Subcutaneous preadipocyte (primary cell): ENCODE measurements around the gene GABARAPL1. TPM values are rescaled to one million over a fixed set of nuclear protein-coding genes. Genes with fewer than 3 reads are reported as not detected.

ENCODE experiments used
- total RNA-seq: library from RNA; depleted of rRNA; stranded (reverse); fragments of >200 nt; gene quantifications from 2 replicates; pipeline ENCODE4 v1.2.3, GENCODE V29; 2012

GABARAPL1 gene
- total RNA-seq: 9.8 and 16.5 TPM in 2 replicates

GRCh38 chr12:10212739-10213131, at the start of gene GABARAPL1:
Gene GABARAPL1 (plus strand): TSS chr12:10212877. CDS start chr12:10213130, 253 bp downstream.

DNA sequence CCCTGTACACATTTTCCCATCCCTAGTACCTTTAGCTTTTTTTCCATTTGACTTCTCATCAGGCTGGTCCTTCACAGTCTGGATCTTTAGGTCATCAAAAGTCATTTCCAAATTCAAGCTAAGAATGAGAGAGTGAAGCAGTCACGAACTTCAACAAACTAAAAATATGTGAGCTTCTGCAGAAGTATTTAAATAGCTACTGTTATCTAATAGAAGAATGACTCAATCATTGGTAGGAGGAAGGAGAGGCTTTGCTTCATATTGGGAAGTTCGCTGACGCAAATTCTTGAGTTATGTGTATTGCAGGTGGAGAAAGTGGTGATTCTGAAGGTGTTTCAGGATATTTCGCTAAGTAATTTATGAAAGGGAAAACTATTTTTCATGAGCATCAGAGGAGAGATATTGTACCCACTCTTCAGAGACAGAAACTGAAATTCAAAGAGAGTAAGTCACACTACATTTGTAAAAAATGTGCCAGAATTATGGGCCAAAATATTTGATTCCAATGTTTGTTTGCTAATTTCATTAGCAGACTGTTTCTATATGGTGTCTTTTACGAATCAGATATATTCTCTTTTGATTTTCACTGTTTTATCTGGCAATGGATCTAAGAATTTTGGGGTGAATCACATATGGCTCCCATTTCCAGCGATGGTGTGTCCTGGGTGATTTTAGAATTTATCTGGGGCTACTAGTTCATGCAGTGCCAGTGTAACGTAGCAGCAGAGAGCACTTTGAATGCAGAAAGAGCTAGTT, 40.5 kb upstream of the GABARAPL1 start, which contains the start of gene OLR1:
OLR1 (minus strand) TSS at position 160 of the 756 bp plus-strand sequence; CDS start at position 105, 55 bp downstream.

GRCh38 chr12:10178821-10179220, 33.9 kb upstream of the GABARAPL1 start, which contains the start of gene TMEM52B:
Gene TMEM52B (plus strand): TSS chr12:10179032. CDS start chr12:10179575, 543 bp downstream.

Other genes starting within 250 kb of the GABARAPL1 start
- not detected in 2 replicates for gene CLEC12A, start 241.5 kb upstream of the GABARAPL1 start, total RNA-seq
- not detected in 2 replicates for gene CLEC1B, start 213.8 kb upstream of the GABARAPL1 start, total RNA-seq
- gene CLEC12B, start 202.2 kb upstream of the GABARAPL1 start, total RNA-seq: not detected in 2 replicates
- gene CLEC9A, start 182.2 kb upstream of the GABARAPL1 start, total RNA-seq: not detected in 2 replicates
- gene CLEC1A, start 113.9 kb upstream of the GABARAPL1 start, total RNA-seq: not detected in 2 replicates
- gene CLEC7A, start 82.7 kb upstream of the GABARAPL1 start, total RNA-seq: not detected in 2 replicates
- gene OLR1, start 40.7 kb upstream of the GABARAPL1 start, total RNA-seq: not detected in 2 replicates
- under 0.01 TPM in 1 of 2 replicates, not detected in the other for gene TMEM52B, start 33.8 kb upstream of the GABARAPL1 start, total RNA-seq
- under 0.01 TPM in 2 replicates for gene KLRD1, start 95.0 kb downstream of the GABARAPL1 start, total RNA-seq
- gene KLRK1, start 177.2 kb downstream of the GABARAPL1 start, total RNA-seq: not detected in 2 replicates
- gene KLRC4, start 196.9 kb downstream of the GABARAPL1 start, total RNA-seq: not detected in 2 replicates
- not detected in 2 replicates for gene KLRC3, start 207.7 kb downstream of the GABARAPL1 start, total RNA-seq
- gene KLRC2, start 223.1 kb downstream of the GABARAPL1 start, total RNA-seq: not detected in 2 replicates
- gene KLRC1, start 240.5 kb downstream of the GABARAPL1 start, total RNA-seq: not detected in 2 replicates